Measurements from ENCODE around the gene SCYGR4.

Gene SCYGR4

GRCh38 chr2:227614246-227614645, 3.1 kb upstream of the SCYGR4 start:
- DNase-seq (ENCODE audit: low read depth): no peak

GRCh38 chr2:227614740-227615139, 2.6 kb upstream of the SCYGR4 start, which contains the start of gene SCYGR3:
SCYGR3 (minus strand) TSS chr2:227614840; CDS start chr2:227614840, 0 bp downstream.
- DNase-seq (ENCODE audit: low read depth): no peak

DNA sequence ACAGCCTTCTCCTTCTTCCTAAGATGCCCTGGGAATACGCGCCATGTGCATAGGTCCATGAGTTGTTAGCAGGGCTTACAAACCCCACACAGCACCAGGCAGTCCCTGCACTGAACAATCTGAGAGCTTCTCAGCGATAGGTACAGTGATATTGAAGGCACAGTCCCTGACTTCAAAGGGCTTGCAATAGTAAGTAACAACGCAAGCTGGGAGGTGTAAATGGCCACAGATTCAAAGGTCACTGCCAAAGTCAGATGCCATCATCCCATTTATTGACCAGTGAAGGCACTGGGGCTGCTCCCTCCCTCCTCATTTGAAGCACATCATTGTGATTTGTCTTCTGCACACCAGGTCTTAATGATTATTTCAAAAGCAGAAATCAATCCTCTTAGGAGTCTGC, 2.1 kb upstream of the SCYGR4 start:
- DNase-seq (ENCODE audit: low read depth): no peak

- no peak for DNase-seq (ENCODE audit: low read depth)
Measured at GRCh38 chr2:227615906-227616305, 1.4 kb upstream of the SCYGR4 start.

DNA sequence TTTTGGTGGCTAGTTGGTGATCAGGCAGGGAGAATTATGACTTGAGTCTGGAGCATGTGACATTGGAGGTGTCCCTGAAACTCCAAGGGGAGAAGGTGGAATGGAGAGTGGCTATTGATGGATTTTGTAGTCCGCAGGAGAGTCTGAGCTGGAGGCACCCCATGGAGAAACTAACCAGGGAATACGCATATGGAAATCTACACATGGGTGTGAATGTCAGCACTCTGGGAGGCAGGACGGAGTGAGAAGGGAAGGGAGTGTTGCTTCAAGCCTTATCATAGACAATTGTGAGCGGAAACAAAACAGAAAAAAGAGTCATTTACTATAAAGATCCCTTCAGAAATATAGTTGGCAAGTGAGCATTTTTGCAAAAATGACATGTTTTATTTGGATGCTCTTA, 667 bp upstream of the SCYGR4 start:
- no peak for DNase-seq (ENCODE audit: low read depth)

DNA sequence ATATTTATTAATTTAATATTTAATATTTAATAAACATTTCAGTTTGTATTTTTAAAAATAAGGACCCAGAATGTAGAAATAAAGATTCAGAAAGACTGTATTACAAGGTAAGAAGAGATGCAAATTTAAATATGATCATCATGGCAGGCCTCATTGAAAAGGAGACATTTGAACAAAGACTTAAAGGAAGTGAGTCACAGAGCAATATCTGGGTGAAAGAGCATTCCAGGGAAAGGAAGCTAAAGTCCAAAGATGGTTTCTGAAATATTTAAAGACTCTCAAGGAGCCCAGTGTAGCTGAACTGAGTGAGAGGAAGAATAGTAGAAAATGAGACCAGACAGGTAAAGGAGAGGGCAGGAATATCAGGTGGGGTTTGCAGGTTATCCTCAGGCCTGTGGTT, 5.9 kb downstream of the SCYGR4 start:
- no peak for DNase-seq (ENCODE audit: low read depth)

DNA sequence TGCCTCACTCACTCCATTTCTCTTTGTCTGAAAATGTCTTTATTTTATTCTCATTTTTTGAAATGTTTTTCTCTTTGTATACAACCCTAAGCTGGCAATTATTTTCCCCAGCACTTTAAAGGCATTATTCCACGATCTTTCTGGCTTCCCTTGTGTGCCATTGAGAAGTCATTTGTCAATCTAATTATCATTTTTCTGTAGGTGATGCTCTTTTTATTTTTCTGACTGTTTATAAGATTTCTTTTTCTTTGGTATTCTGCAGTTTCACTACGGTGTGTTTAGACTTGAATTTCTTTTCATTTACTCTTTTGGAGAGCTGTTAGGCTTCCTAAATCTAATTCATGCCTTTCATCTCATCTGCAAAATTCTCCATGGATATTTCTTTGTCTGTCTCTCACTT, 8.1 kb downstream of the SCYGR4 start:
- DNase-seq (ENCODE audit: low read depth): no peak

GRCh38 chr2:227626580-227627151, 9.4 kb downstream of the SCYGR4 start:
- DNase-seq (ENCODE audit: low read depth): no peak

DNA sequence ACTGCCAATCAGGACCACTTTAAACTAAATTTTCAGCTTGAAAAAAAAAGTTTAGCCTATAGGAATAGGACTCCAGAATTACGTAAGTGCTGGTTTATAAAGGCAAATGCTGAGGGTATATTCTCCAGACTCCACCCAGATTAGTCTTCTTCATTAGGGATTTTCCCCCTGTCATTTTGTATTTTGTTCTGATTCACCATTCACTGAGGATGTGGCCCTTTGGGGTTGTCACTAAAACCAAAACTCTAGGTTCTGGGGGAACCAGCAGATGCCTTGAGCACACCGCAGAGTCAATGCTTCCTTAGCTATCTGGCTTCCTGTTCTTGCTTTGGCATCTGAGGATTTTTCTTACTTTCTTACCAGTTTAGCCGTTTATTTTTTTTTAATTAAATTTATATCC, 10.5 kb downstream of the SCYGR4 start:
- no peak for DNase-seq (ENCODE audit: low read depth)

- DNase-seq (ENCODE audit: low read depth): no peak
Measured at GRCh38 chr2:227629435-227629834, 12.1 kb downstream of the SCYGR4 start.

GRCh38 chr2:227630322-227630721, 13.0 kb downstream of the SCYGR4 start:
- DNase-seq (ENCODE audit: low read depth): no peak

GRCh38 chr2:227632827-227633226, 15.5 kb downstream of the SCYGR4 start:
- DNase-seq (ENCODE audit: low read depth): no peak

DNA sequence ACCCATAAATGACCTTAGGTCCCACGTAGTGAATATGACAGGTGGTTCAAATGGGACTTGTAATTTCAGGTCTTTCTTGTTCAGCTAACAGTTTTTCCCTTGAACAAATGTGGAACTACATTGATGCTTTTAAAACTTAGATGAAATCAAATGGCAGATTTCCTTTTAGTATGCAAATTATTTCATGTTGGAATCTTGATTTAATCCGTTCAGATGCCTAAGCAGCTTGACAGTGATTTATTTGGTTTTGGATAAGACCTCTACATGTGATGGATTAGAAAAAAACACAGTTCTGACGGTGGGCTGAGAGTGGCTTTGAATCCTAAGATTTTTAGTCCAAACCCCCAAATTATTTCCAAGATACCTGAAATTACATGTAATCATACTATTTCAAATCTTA, 16.9 kb downstream of the SCYGR4 start:
- DNase-seq (ENCODE audit: low read depth): no peak

GRCh38 chr2:227642656-227643055, 25.4 kb downstream of the SCYGR4 start:
- no peak for DNase-seq (ENCODE audit: low read depth)

- DNase-seq (ENCODE audit: low read depth): no peak
Measured at GRCh38 chr2:227643990-227644551, 26.8 kb downstream of the SCYGR4 start.

DNA sequence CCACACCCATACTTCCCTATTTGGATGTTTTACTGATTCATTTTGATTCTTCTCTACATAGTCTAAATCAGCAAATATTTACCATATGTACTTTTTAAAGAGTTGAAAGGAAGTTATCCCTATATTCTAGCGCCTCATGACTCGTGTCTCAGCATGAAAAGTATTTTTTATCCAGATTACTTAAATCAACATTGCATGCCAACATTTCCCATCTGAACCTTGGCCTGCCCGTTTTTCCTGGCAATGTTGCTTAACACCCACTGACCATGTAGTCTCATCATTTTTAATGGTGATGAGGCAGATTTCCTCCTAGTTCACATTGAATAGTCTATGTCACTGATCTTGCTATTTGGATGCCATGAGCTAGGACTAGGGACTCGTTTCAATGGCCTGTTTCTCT, 36.1 kb downstream of the SCYGR4 start:
- DNase-seq (ENCODE audit: low read depth): no peak

GRCh38 chr2:227654426-227654825, 37.1 kb downstream of the SCYGR4 start:
- no peak for DNase-seq (ENCODE audit: low read depth)

DNA sequence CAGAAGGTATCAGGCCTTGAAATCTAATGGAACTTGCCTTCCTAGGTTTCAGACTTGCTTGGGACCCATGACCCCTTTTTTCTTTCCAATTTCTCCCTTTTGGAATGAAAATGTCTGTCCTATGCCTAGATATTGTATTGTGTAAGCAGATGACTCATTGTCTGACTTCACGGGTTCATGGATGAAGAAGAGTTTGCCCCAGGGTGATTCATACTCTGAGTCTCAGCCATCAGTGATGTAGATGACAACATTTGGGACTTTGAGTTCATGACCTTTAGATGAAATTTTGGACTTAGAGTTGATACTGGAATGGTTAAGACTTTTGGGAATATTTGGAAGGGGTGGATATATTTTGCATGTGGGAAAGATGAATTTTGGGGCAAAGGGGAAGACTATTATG, 38.2 kb downstream of the SCYGR4 start:
- no peak for DNase-seq (ENCODE audit: low read depth)

DNA sequence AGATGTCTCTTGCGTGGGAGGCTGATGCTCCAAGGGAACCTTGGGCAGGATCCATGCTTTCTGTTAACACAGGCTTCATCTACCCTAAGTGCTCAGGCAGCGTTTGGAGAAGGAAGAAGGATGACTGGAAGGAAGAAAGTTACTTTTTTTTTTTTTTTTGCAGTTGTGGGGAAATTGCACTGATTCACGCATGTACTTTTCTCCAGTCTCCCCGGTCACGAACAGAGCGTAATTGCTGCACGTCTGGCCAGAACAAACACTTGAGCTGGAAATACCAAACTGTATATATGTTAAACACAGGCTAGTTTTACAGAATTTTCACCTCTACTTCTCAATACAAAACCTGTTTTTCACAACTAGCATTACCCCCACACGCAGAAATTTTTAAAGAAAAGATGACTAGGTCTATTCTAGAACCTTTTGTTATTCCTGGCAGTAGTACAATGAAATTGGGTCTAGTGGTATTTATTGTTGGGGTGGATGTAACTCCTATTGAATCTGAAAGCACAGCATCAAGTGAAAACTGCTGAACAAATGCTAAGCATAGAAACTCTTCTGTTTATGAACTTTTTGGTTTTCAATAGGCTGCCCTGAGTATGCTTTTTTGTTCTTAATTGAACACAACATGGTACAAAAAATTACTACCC, 40.0 kb downstream of the SCYGR4 start:
- DNase-seq (ENCODE audit: low read depth): no peak

GRCh38 chr2:227661025-227661649, 43.8 kb downstream of the SCYGR4 start:
- DNase-seq (ENCODE audit: low read depth): no peak

DNA sequence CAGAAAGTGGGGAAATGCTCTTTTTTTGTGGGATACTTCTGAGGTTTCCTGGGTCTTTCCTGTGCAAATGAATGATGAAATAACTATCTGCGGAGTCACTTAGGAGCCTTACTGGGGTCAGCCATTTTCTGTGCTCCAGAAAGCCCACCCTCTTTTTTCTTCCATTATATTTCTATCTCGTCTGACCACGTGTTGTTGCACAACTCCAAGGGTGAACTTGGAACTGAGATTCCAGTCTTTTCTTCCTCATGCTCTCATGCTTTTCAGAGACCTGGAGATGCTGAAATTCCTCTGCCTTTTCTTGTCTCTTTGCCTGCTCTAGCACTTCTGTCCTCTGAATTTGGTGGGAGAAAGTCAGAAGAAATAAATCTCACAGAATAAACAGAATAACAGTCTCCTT, 44.5 kb downstream of the SCYGR4 start:
- DNase-seq (ENCODE audit: low read depth): no peak

- no peak for DNase-seq (ENCODE audit: low read depth)
Measured at GRCh38 chr2:227665189-227665940, 48.1 kb downstream of the SCYGR4 start.

Measured in activated T-helper 1 cell treated with Interleukin-2 at 50 U/mL for 16 hours (primary cell).